ENCODE measurements around the gene VRK2.
"Not testable (repeated sequence)": the region's sequence is repeated elsewhere in the genome, so short reads cannot be mapped to it uniquely, and the experiment has no call there.

Gene VRK2

GRCh38 chr2:58168130-58168529 lies 121.5 kb downstream of the VRK2 start:
- not testable (repeated sequence) for H3K27ac ChIP-seq (replicated peaks; ENCODE audit: low read length); H2AFZ ChIP-seq (ENCODE audit: low read length); H4K91ac ChIP-seq (ENCODE audit: low read depth, low read length, poor library complexity); H3K18ac ChIP-seq (ENCODE audit: low read length); H2BK15ac ChIP-seq (ENCODE audit: low read length); H3K4me3 ChIP-seq (ENCODE audit: low read length in 2 of 2); H3K27me3 ChIP-seq (ENCODE audit: control insufficient read depth in 3 of 3, insufficient read depth in 3 of 3, low read depth in 1 of 3, low read length in 3 of 3); H2BK120ac ChIP-seq (ENCODE audit: low read depth, low read length); H3K9ac ChIP-seq (ENCODE audit: low read depth, low read length, poor library complexity); H3K79me1 ChIP-seq (ENCODE audit: low read depth, low read length); H3K14ac ChIP-seq (ENCODE audit: low read length); H3K4me1 ChIP-seq (ENCODE audit: control insufficient read depth in 2 of 2, insufficient read depth in 1 of 2, low read depth in 1 of 2, low read length in 2 of 2); H3K23ac ChIP-seq (ENCODE audit: low read depth, low read length, poor library complexity); H2BK5ac ChIP-seq (ENCODE audit: low read length); H3K4ac ChIP-seq (ENCODE audit: low read length); H3K4me2 ChIP-seq (ENCODE audit: insufficient read depth, low read length, poor library complexity, severe bottlenecking); DNase-seq (ENCODE audit: low spot score); H2AK5ac ChIP-seq (ENCODE audit: low read depth, low read length); H2BK12ac ChIP-seq (ENCODE audit: low read length); H4K8ac ChIP-seq (ENCODE audit: low read depth, low read length)
- no CpG with 5 or more reads among the region's 6 CpGs for WGBS, 2 donors (ENCODE audit: extremely low coverage in 2 of 2, insufficient read length in 2 of 2, insufficient replicate concordance in 1 of 2)
- peaks cover 0 to 10% of the 10 kb centered on the region in 2 donors for H3K9me3 ChIP-seq (replicated peaks in 1 of 2; ENCODE audit: control insufficient read depth in 2 of 2, insufficient read depth in 1 of 2, low read depth in 1 of 2, low read length in 2 of 2)
- peaks cover 0 to 41% of the 10 kb centered on the region in 2 donors for H3K36me3 ChIP-seq (replicated peaks in 1 of 2; ENCODE audit: control insufficient read depth in 2 of 2, insufficient read depth in 2 of 2, low read length in 2 of 2)

- H2AFZ ChIP-seq (ENCODE audit: low read length); H3K14ac ChIP-seq (ENCODE audit: low read length); H3K4me1 ChIP-seq (ENCODE audit: control insufficient read depth in 2 of 2, insufficient read depth in 1 of 2, low read depth in 1 of 2, low read length in 2 of 2); DNase-seq (ENCODE audit: low spot score); H2BK5ac ChIP-seq (ENCODE audit: low read length); H2BK120ac ChIP-seq (ENCODE audit: low read depth, low read length); H3K23ac ChIP-seq (ENCODE audit: low read depth, low read length, poor library complexity); H3K4ac ChIP-seq (ENCODE audit: low read length); H3K4me2 ChIP-seq (ENCODE audit: insufficient read depth, low read length, poor library complexity, severe bottlenecking); H3K27me3 ChIP-seq (ENCODE audit: control insufficient read depth in 3 of 3, insufficient read depth in 3 of 3, low read depth in 1 of 3, low read length in 3 of 3); H3K4me3 ChIP-seq (ENCODE audit: low read length in 2 of 2); H2AK5ac ChIP-seq (ENCODE audit: low read depth, low read length); H2BK12ac ChIP-seq (ENCODE audit: low read length); H3K18ac ChIP-seq (ENCODE audit: low read length); H3K9ac ChIP-seq (ENCODE audit: low read depth, low read length, poor library complexity); H4K8ac ChIP-seq (ENCODE audit: low read depth, low read length); H3K27ac ChIP-seq (replicated peaks; ENCODE audit: low read length); H4K91ac ChIP-seq (ENCODE audit: low read depth, low read length, poor library complexity); H2BK15ac ChIP-seq (ENCODE audit: low read length); H3K79me1 ChIP-seq (ENCODE audit: low read depth, low read length): not testable (repeated sequence)
- Histone ChIP-seq H3K9me3 (replicated peaks in 1 of 2; ENCODE audit: control insufficient read depth in 2 of 2, insufficient read depth in 1 of 2, low read depth in 1 of 2, low read length in 2 of 2) (peaks cover 0 to 10% of the 10 kb centered on the region in 2 donors), H3K36me3 (replicated peaks in 1 of 2; ENCODE audit: control insufficient read depth in 2 of 2, insufficient read depth in 2 of 2, low read length in 2 of 2) (peaks cover 0 to 24% of the 10 kb centered on the region in 2 donors)
Observed at GRCh38 chr2:58169845-58170244, 123.2 kb downstream of the VRK2 start.

- H3K4me1 ChIP-seq (ENCODE audit: control insufficient read depth in 2 of 2, insufficient read depth in 1 of 2, low read depth in 1 of 2, low read length in 2 of 2); H3K9ac ChIP-seq (ENCODE audit: low read depth, low read length, poor library complexity); H3K14ac ChIP-seq (ENCODE audit: low read length); H3K23ac ChIP-seq (ENCODE audit: low read depth, low read length, poor library complexity); H2AFZ ChIP-seq (ENCODE audit: low read length); H3K27ac ChIP-seq (replicated peaks; ENCODE audit: low read length); H3K79me1 ChIP-seq (ENCODE audit: low read depth, low read length); H3K27me3 ChIP-seq (ENCODE audit: control insufficient read depth in 3 of 3, insufficient read depth in 3 of 3, low read depth in 1 of 3, low read length in 3 of 3); H3K4me3 ChIP-seq (ENCODE audit: low read length in 2 of 2); H4K91ac ChIP-seq (ENCODE audit: low read depth, low read length, poor library complexity); H3K18ac ChIP-seq (ENCODE audit: low read length); H3K4me2 ChIP-seq (ENCODE audit: insufficient read depth, low read length, poor library complexity, severe bottlenecking); H2BK15ac ChIP-seq (ENCODE audit: low read length); H2AK5ac ChIP-seq (ENCODE audit: low read depth, low read length); H2BK12ac ChIP-seq (ENCODE audit: low read length); H2BK120ac ChIP-seq (ENCODE audit: low read depth, low read length); DNase-seq (ENCODE audit: low spot score); H2BK5ac ChIP-seq (ENCODE audit: low read length); H4K8ac ChIP-seq (ENCODE audit: low read depth, low read length); H3K4ac ChIP-seq (ENCODE audit: low read length): not testable (repeated sequence)
- WGBS, 2 donors (ENCODE audit: extremely low coverage in 2 of 2, insufficient read length in 2 of 2, insufficient replicate concordance in 1 of 2), result no CpG with 5 or more reads among the region's 7 CpGs
- peaks cover 0 to 10% of the 10 kb centered on the region in 2 donors for H3K9me3 ChIP-seq (replicated peaks in 1 of 2; ENCODE audit: control insufficient read depth in 2 of 2, insufficient read depth in 1 of 2, low read depth in 1 of 2, low read length in 2 of 2)
- peaks cover 0 to 18% of the 10 kb centered on the region in 2 donors for H3K36me3 ChIP-seq (replicated peaks in 1 of 2; ENCODE audit: control insufficient read depth in 2 of 2, insufficient read depth in 2 of 2, low read length in 2 of 2)
Observed at GRCh38 chr2:58170334-58170933, 123.8 kb downstream of the VRK2 start.

GRCh38 chr2:58171831-58172230 lies 125.2 kb downstream of the VRK2 start:
- H3K9ac ChIP-seq (ENCODE audit: low read depth, low read length, poor library complexity); H3K4me2 ChIP-seq (ENCODE audit: insufficient read depth, low read length, poor library complexity, severe bottlenecking); H3K4me3 ChIP-seq (ENCODE audit: low read length in 2 of 2); H3K14ac ChIP-seq (ENCODE audit: low read length); H3K27ac ChIP-seq (replicated peaks; ENCODE audit: low read length); H2BK15ac ChIP-seq (ENCODE audit: low read length); H3K79me1 ChIP-seq (ENCODE audit: low read depth, low read length); H3K4ac ChIP-seq (ENCODE audit: low read length); H3K27me3 ChIP-seq (ENCODE audit: control insufficient read depth in 3 of 3, insufficient read depth in 3 of 3, low read depth in 1 of 3, low read length in 3 of 3); H2BK12ac ChIP-seq (ENCODE audit: low read length); H4K91ac ChIP-seq (ENCODE audit: low read depth, low read length, poor library complexity); DNase-seq (ENCODE audit: low spot score); H4K8ac ChIP-seq (ENCODE audit: low read depth, low read length); H3K23ac ChIP-seq (ENCODE audit: low read depth, low read length, poor library complexity); H2AK5ac ChIP-seq (ENCODE audit: low read depth, low read length); H2BK5ac ChIP-seq (ENCODE audit: low read length); H3K4me1 ChIP-seq (ENCODE audit: control insufficient read depth in 2 of 2, insufficient read depth in 1 of 2, low read depth in 1 of 2, low read length in 2 of 2); H2AFZ ChIP-seq (ENCODE audit: low read length); H3K18ac ChIP-seq (ENCODE audit: low read length); H2BK120ac ChIP-seq (ENCODE audit: low read depth, low read length): not testable (repeated sequence)
- Histone ChIP-seq H3K9me3 (replicated peaks in 1 of 2; ENCODE audit: control insufficient read depth in 2 of 2, insufficient read depth in 1 of 2, low read depth in 1 of 2, low read length in 2 of 2) (peaks cover 0 to 10% of the 10 kb centered on the region in 2 donors), H3K36me3 (replicated peaks in 1 of 2; ENCODE audit: control insufficient read depth in 2 of 2, insufficient read depth in 2 of 2, low read length in 2 of 2) (peaks cover 0 to 13% of the 10 kb centered on the region in 2 donors)
- WGBS, 2 donors (ENCODE audit: extremely low coverage in 2 of 2, insufficient read length in 2 of 2, insufficient replicate concordance in 1 of 2), result no CpG with 5 or more reads among the region's 16 CpGs

Measured in neuronal stem cell (in vitro differentiated cells).